ENCODE data around the gene ADAM17. TPM values are rescaled to one million over a fixed set of nuclear protein-coding genes. Genes with fewer than 3 reads are reported as not detected.

ADAM17 gene
- total RNA-seq, 1 donor from 2014 or later, result 30.0 TPM

GRCh38 chr2:9488583-9489547 lies 66.8 kb downstream of the ADAM17 start:
- peaks cover 12% of the 10 kb centered on the region for H3K4me1 Mint-ChIP-seq (ENCODE audit: low read depth)
- peaks cover 44% of the 10 kb centered on the region for H3K36me3 Mint-ChIP-seq (ENCODE audit: low read depth)
- no peak overlapping the region for H3K4me3 Mint-ChIP-seq (ENCODE audit: unreplicated experiment)
- peak overlapping the region; percentile 71 for H3K27ac Mint-ChIP-seq (ENCODE audit: unreplicated experiment)
- no peaks in the 10 kb centered on the region for H3K27me3 Mint-ChIP-seq (ENCODE audit: low read depth)
- no peak for TF ChIP-seq CTCF (IDR thresholded peaks at IDR 0.05)
- no peak for DNase-seq (ENCODE audit: low spot score)
- no peaks in the 10 kb centered on the region for H3K9me3 Mint-ChIP-seq (ENCODE audit: low read depth)

- DNase-seq (ENCODE audit: low spot score), result no peak
- no peak overlapping the region for H3K27ac Mint-ChIP-seq (ENCODE audit: unreplicated experiment)
- H3K4me3 Mint-ChIP-seq (ENCODE audit: unreplicated experiment), result no peak overlapping the region
- H3K9me3 Mint-ChIP-seq (ENCODE audit: low read depth), result no peaks in the 10 kb centered on the region
- no peaks in the 10 kb centered on the region for H3K27me3 Mint-ChIP-seq (ENCODE audit: low read depth)
- TF ChIP-seq CTCF (IDR thresholded peaks at IDR 0.05), result no peak
- H3K36me3 Mint-ChIP-seq (ENCODE audit: low read depth), result peaks cover 36% of the 10 kb centered on the region
- H3K4me1 Mint-ChIP-seq (ENCODE audit: low read depth), result peaks cover 24% of the 10 kb centered on the region
Observed at GRCh38 chr2:9484533-9484932, 71.1 kb downstream of the ADAM17 start.

DNA sequence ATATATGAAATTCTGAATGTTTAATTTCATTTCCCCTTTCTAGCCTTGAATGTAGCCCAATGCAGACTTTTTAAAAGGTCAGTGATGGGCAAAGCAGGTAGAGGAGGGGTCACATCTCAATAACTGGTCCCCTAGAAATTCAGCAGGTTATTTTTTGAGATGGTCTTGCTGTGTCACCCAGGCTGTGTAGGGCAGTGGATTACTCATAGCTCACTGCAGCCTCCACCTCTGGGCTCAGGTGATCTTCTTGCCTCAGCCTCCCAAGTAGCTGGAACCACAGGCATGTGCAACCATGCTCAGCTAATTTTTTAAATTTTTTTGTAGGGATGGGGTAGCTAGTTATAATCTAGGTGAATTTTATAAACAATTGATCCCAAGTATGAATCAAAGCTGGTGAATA lies 72.5 kb downstream of the ADAM17 start:
- H3K4me1 Mint-ChIP-seq (ENCODE audit: low read depth), result peaks cover 25% of the 10 kb centered on the region
- H3K36me3 Mint-ChIP-seq (ENCODE audit: low read depth), result peaks cover 40% of the 10 kb centered on the region
- DNase-seq (ENCODE audit: low spot score), result no peak
- H3K4me3 Mint-ChIP-seq (ENCODE audit: unreplicated experiment), result no peak overlapping the region
- TF ChIP-seq CTCF (IDR thresholded peaks at IDR 0.05), result no peak
- peak overlapping the region; percentile 61 for H3K27ac Mint-ChIP-seq (ENCODE audit: unreplicated experiment)
- no peaks in the 10 kb centered on the region for H3K27me3 Mint-ChIP-seq (ENCODE audit: low read depth)
- no peaks in the 10 kb centered on the region for H3K9me3 Mint-ChIP-seq (ENCODE audit: low read depth)

DNA sequence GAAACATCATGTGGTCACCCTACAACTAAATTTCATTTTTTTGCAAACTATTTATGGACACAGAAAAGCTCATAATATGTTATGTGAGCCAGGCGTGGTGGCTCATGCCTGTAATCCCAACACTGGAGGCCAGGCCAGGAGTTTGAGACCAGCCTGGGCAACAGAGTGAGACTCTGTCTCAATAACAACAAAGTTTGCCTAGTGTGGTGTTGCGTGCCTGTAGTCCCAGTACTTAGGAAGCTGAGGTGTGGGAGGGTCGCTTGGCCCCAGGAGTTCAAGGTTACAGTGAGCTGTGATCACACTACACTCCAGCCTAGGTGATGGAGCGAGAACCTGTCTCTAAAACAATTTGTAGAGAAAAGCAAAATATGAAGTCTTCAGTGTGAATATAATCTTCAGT lies 75.5 kb downstream of the ADAM17 start:
- H3K9me3 Mint-ChIP-seq (ENCODE audit: low read depth), result no peaks in the 10 kb centered on the region
- peaks cover 51% of the 10 kb centered on the region for H3K4me1 Mint-ChIP-seq (ENCODE audit: low read depth)
- no peak overlapping the region for H3K27ac Mint-ChIP-seq (ENCODE audit: unreplicated experiment)
- H3K4me3 Mint-ChIP-seq (ENCODE audit: unreplicated experiment), result no peak overlapping the region
- DNase-seq (ENCODE audit: low spot score), result no peak
- H3K36me3 Mint-ChIP-seq (ENCODE audit: low read depth), result peaks cover 31% of the 10 kb centered on the region
- H3K27me3 Mint-ChIP-seq (ENCODE audit: low read depth), result no peaks in the 10 kb centered on the region
- no peak for TF ChIP-seq CTCF (IDR thresholded peaks at IDR 0.05)

- H3K4me1 Mint-ChIP-seq (ENCODE audit: low read depth), result peaks cover 53% of the 10 kb centered on the region
- peaks cover 23% of the 10 kb centered on the region for H3K36me3 Mint-ChIP-seq (ENCODE audit: low read depth)
- no peak for TF ChIP-seq CTCF (IDR thresholded peaks at IDR 0.05)
- H3K9me3 Mint-ChIP-seq (ENCODE audit: low read depth), result no peaks in the 10 kb centered on the region
- no peak overlapping the region for H3K4me3 Mint-ChIP-seq (ENCODE audit: unreplicated experiment)
- no peak for DNase-seq (ENCODE audit: low spot score)
- H3K27ac Mint-ChIP-seq (ENCODE audit: unreplicated experiment), result peak overlapping the region; percentile 49
- no peaks in the 10 kb centered on the region for H3K27me3 Mint-ChIP-seq (ENCODE audit: low read depth)
Observed at GRCh38 chr2:9478526-9478925, 77.1 kb downstream of the ADAM17 start.

Measured in chondrocyte (in vitro differentiated cells).